A549 (cell line): Measurements from ENCODE around the gene TLR6. TPM values are rescaled to one million over a fixed set of nuclear protein-coding genes. Genes with fewer than 3 reads are reported as not detected.

Experiments
- ATAC-seq, 2 experiments: fragments of 200-7000 bp in 1 of 2; fragments of >200 bp in 1 of 2; cut with Nextera tagmentation in 1 of 2; cut with Tn5 transposase in 1 of 2; 3 replicates each; pipeline versions ENCODE4 v1.8.0 to v1.9.1; 2018 to 2020; ENCODE audit warnings: mild to moderate bottlenecking in 1 of 2, moderate library complexity in 1 of 2
- CTCF ChIA-PET: fragments of 300-600 bp; sonication (Branson Sonifier 250); formaldehyde crosslinking; extraction: SDS; loops from one replicate; lab custom pipeline; 2021; ENCODE audit warnings: antibody characterized with exemption, inconsistent platforms; lab: Yijun Ruan, JAX
- POLR2A ChIA-PET: fragments of 350-600 bp; formaldehyde crosslinking; extraction: SDS; loops from one replicate; lab custom pipeline; 2021; ENCODE audit warnings: antibody characterized with exemption, inconsistent platforms; lab: Yijun Ruan, JAX
- DNase-seq, 2 experiments: peaks; one replicate each; pipeline versions ENCODE4 v3.0.0 to v3.0.0-alpha.2; 2011 to 2016; ENCODE audit warnings: low read depth in 1 of 2, low spot score in 1 of 2
- FAIRE-seq: peaks from 2 replicates; lab custom pipeline; 2011; peaks lifted over from hg19 to GRCh38; lab: Jason Lieb, UNC
- H3K27ac ChIP-seq, 2 experiments: fragments of >200 bp; sonication (Bioruptor Twin); formaldehyde crosslinking; 3 replicates each; pipeline ENCODE4 v1.5.1; 2016 to 2017
- H3K4me1 ChIP-seq: fragments of >200 bp; sonication (Bioruptor Twin); formaldehyde crosslinking; 3 replicates; pipeline ENCODE4 v1.6.1; 2016
- H3K4me2 ChIP-seq: fragments of >200 bp; sonication (Bioruptor Twin); formaldehyde crosslinking; 3 replicates; pipeline ENCODE4 v1.6.1; 2016
- H3K4me3 ChIP-seq: fragments of >200 bp; sonication (Bioruptor Twin); formaldehyde crosslinking; 3 replicates; pipeline ENCODE4 v1.5.1; 2016
- H3K9me3 ChIP-seq: fragments of >200 bp; sonication (Bioruptor Twin); formaldehyde crosslinking; 3 replicates; pipeline ENCODE4 v1.6.1; 2016
- CBX2 ChIP-seq: fragments of 200-600 bp; sonication (generic); IDR thresholded peaks from 2 replicates; pipeline ENCODE4 v1.6.1; 2016; ENCODE audit warnings: low read depth, mild to moderate bottlenecking, borderline replicate concordance
- CHD4 ChIP-seq: fragments of 200-600 bp; sonication (generic); IDR thresholded peaks from 2 replicates; pipeline ENCODE4 v1.6.1; 2016; ENCODE audit warnings: antibody characterized with exemption, mild to moderate bottlenecking, borderline replicate concordance
- ESRRA ChIP-seq: fragments of 150-350 bp; IDR thresholded peaks from 2 replicates; pipeline ENCODE4 v1.6.1; 2014; ENCODE audit warnings: mild to moderate bottlenecking, low read length, borderline replicate concordance
- GATA3 ChIP-seq: IDR thresholded peaks from 2 replicates; pipeline ENCODE4 v1.6.1; 2012; ENCODE audit warnings: borderline replicate concordance
- HEYL ChIP-seq: fragments of 250-450 bp; sonication (Bioruptor Pico); IDR thresholded peaks from 2 replicates; pipeline ENCODE4 v1.8.0; 2021; ENCODE audit warnings: mild to moderate bottlenecking, moderate library complexity
- HOXB5 ChIP-seq: fragments of 250-450 bp; sonication (Bioruptor Pico); IDR thresholded peaks from 2 replicates; pipeline ENCODE4 v1.5.0; 2020; ENCODE audit warnings: mild to moderate bottlenecking, moderate library complexity
- JUN ChIP-seq, 2 experiments: fragments of >200 bp; sonication (Bioruptor Twin); formaldehyde crosslinking; IDR thresholded peaks; 2 replicates in 1 of 2; 3 replicates in 1 of 2; pipeline ENCODE4 v1.6.1; 2016 to 2017
- KDM1A ChIP-seq: fragments of 200-600 bp; sonication (generic); IDR thresholded peaks from 2 replicates; pipeline ENCODE4 v1.6.1; 2016; ENCODE audit warnings: low read depth, mild to moderate bottlenecking
- MAZ ChIP-seq: fragments of 150-350 bp; IDR thresholded peaks from 2 replicates; pipeline ENCODE4 v1.6.1; 2014; ENCODE audit warnings: antibody characterized with exemption, low read depth, low read length, borderline replicate concordance
- NPAS2 ChIP-seq: fragments of 250-450 bp; sonication (Bioruptor Pico); IDR thresholded peaks from 2 replicates; pipeline ENCODE4 v1.8.0; 2022; ENCODE audit warnings: mild to moderate bottlenecking, moderate library complexity, borderline replicate concordance
- NR3C1 ChIP-seq: fragments of >200 bp; sonication (Bioruptor Twin); formaldehyde crosslinking; IDR thresholded peaks from 3 replicates; pipeline ENCODE4 v1.6.1; 2017
- POLR2A ChIP-seq: IDR thresholded peaks from 2 replicates; pipeline ENCODE4 v1.6.1; 2012; ENCODE audit warnings: mild to moderate bottlenecking, low read length
- RNF2 ChIP-seq: fragments of 200-600 bp; sonication (generic); IDR thresholded peaks from 2 replicates; pipeline ENCODE4 v1.6.1; 2016; ENCODE audit warnings: low read depth, mild to moderate bottlenecking, antibody characterized with exemption, moderate library complexity, borderline replicate concordance
- TFCP2L1 ChIP-seq: fragments of 250-450 bp; sonication (Bioruptor Pico); IDR thresholded peaks from 2 replicates; pipeline ENCODE4 v1.5.0; 2021; ENCODE audit warnings: mild to moderate bottlenecking
- TP53 ChIP-seq: fragments of 250-450 bp; sonication (Bioruptor Pico); IDR thresholded peaks from 2 replicates; pipeline ENCODE4 v1.5.0; 2021; ENCODE audit warnings: mild to moderate bottlenecking, moderate library complexity
- ZC3H11A ChIP-seq: fragments of 450-650 bp; IDR thresholded peaks from 2 replicates; pipeline ENCODE4 v1.6.1; 2014; ENCODE audit warnings: antibody characterized with exemption, mild to moderate bottlenecking
- ZNF302 ChIP-seq: fragments of 250-450 bp; sonication (Bioruptor Pico); IDR thresholded peaks from 2 replicates; pipeline ENCODE4 v1.9.0; 2021; ENCODE audit warnings: inconsistent platforms, mild to moderate bottlenecking, moderate library complexity
- ZSCAN20 ChIP-seq: fragments of 250-450 bp; sonication (Bioruptor Pico); IDR thresholded peaks from 2 replicates; pipeline ENCODE4 v1.8.0; 2022; ENCODE audit warnings: mild to moderate bottlenecking, moderate library complexity
- WGBS: methylation state at CpG from one replicate; pipeline ENCODE4 v1.1.6; 2017; ENCODE audit errors: missing lambda C conversion rate; 5-methylcytosine and 5-hydroxymethylcytosine counted together
- polyA plus RNA-seq, 4 experiments: library from polyadenylated mRNA; depleted of rRNA in 3 of 4; stranded (reverse); fragments of >200 nt; fragmentation: RNase III in 1 of 4; extraction: RNeasy Plus Mini Kit Qiagen cat#74134 plus additional on column Dnase treatment in 1 of 4; gene quantifications; 2 replicates in 3 of 4; 3 replicates in 1 of 4; pipeline ENCODE4 v1.2.3, GENCODE V29; 2011 to 2017
- TF ChIP-seq, protein P1 (sequence below): fragments of >200 bp; sonication (Bioruptor Twin); formaldehyde crosslinking; IDR thresholded peaks from 3 replicates; pipeline ENCODE4 v1.6.1; 2016
- TF ChIP-seq, protein P2 (sequence below): fragments of 250-450 bp; sonication (Bioruptor Pico); IDR thresholded peaks from 2 replicates; pipeline ENCODE4 v1.5.0; 2021; ENCODE audit warnings: mild to moderate bottlenecking, moderate library complexity, borderline replicate concordance

The TLR6 gene
- polyA plus RNA-seq, 2 of the 4 experiments (the other 2 are of a cell fraction), result 5.6 to 11.5 TPM

DNA sequence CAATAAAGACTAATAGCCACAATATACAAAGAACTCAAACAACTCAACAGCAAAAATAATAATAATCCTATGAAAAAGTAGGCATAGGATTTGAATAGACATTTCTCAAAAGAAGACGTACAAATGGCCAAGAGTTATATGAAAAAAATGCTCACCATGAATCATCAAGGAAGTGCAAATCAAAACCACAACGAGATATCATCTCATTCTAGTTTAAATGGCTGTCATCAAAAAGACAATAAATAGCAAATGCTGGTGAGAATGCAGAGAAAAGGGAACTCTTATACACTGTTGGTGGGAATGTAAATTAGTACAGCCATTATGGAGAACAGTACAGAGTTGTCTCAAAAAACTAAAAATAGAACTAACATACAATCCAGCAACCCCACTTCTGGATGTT is 18.8 kb downstream of the TLR6 start:
- CTCF ChIA-PET, result interaction anchor here (2.6 kb wide), 1 partner anchor 18 kb away, joined by 7 read pairs; no protein-coding TSS in a partner anchor
- FAIRE-seq (no peak), DNase-seq (no peak), ATAC-seq (no peak)
- Histone ChIP-seq H3K9me3 (0 out of 3 replicates have a peak, but pooled peaks cover 2% of the 10 kb centered on the region), H3K4me1 (no peaks in the 10 kb centered on the region), H3K4me3 (no peak overlapping the region), H3K4me2 (no peak overlapping the region), H3K27ac (no peak overlapping the region)
- TF ChIP-seq CBX2, result no peak
- no peak for TF ChIP-seq KDM1A
- no peak for TF ChIP-seq ZNF302 (CRISPR knock-in tag)
- POLR2A ChIA-PET, result no interaction called here
- WGBS, result 86% methylated on average over 2 of the region's 2 CpGs

DNA sequence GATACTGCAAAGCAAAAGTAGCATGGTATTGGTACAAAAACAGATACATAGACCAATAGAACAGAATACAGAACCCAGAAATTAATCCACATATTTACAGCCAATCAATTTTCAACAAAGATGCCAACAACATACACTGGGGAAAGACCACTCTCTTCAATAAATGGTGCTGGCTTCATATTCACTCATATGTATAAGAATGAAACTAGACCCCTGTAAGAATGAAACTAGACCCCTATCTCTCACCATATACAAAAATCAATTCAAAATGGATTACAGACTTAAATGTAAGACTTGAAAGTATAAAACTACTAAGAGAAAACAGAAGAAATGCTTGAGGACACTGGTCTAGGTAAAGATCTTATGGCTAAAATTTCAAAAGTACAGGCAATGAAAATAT is 19.3 kb downstream of the TLR6 start:
- FAIRE-seq (no peak), DNase-seq (no peak), ATAC-seq (no peak)
- Histone ChIP-seq H3K4me2 (no peak overlapping the region), H3K4me3 (no peak overlapping the region), H3K27ac (no peak overlapping the region), H3K9me3 (0 out of 3 replicates have a peak, but pooled peaks cover 2% of the 10 kb centered on the region), H3K4me1 (no peaks in the 10 kb centered on the region)
- no peak for TF ChIP-seq ESRRA
- no peak for TF ChIP-seq ZSCAN20
- CTCF ChIA-PET, result no interaction called here
- POLR2A ChIA-PET, result no interaction called here

DNA sequence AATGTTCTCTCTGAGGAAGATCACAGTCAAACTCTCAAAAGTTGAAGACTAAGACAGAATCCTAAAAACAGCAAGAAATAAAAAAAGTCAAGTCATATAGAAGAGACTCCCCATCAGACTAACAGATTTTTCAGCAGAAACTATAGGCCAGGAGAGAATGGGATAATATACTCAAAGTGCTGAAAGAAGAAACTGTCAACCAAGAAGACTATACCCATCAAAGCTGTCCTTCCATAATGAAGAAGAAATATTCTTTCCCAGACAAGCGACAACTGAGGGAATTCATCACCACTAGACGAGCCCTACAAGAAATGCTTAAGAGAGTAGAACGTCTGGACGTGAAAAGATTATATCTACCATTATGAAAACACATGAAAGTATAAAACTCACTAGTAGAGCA is 22.0 kb downstream of the TLR6 start:
- H3K4me2 ChIP-seq, result no peak overlapping the region
- no peak for DNase-seq
- WGBS, result 94% methylated on average over 4 of the region's 4 CpGs
- 0 out of 3 replicates have a peak, but pooled peaks cover 2% of the 10 kb centered on the region for H3K9me3 ChIP-seq
- H3K4me1 ChIP-seq, result no peaks in the 10 kb centered on the region
- no peak overlapping the region for H3K4me3 ChIP-seq
- ChIA-PET POLR2A (no interaction called here), CTCF (interaction anchor here (0.6 to 1.5 kb wide), 3 partner anchors 12 to 50 kb away, joined by 3 to 5 read pairs (median 4); no protein-coding TSS in a partner anchor)
- no peak for ATAC-seq
- no peak for TF ChIP-seq JUN (IDR thresholded peaks at IDR 0.05)
- TF ChIP-seq ZC3H11A, result no peak
- no peak for TF ChIP-seq TP53
- TF ChIP-seq CBX2, result no peak
- TF ChIP-seq GATA3, result no peak
- TF ChIP-seq NR3C1, result no peak
- no peak for TF ChIP-seq HOXB5 (CRISPR knock-in tag)
- no peak for TF ChIP-seq MAZ
- no peak for TF ChIP-seq TFCP2L1 (CRISPR knock-in tag)
- TF ChIP-seq RNF2, result no peak
- TF ChIP-seq CHD4, result no peak
- TF ChIP-seq ZNF302 (CRISPR knock-in tag), result no peak
- TF ChIP-seq, protein P1, sequence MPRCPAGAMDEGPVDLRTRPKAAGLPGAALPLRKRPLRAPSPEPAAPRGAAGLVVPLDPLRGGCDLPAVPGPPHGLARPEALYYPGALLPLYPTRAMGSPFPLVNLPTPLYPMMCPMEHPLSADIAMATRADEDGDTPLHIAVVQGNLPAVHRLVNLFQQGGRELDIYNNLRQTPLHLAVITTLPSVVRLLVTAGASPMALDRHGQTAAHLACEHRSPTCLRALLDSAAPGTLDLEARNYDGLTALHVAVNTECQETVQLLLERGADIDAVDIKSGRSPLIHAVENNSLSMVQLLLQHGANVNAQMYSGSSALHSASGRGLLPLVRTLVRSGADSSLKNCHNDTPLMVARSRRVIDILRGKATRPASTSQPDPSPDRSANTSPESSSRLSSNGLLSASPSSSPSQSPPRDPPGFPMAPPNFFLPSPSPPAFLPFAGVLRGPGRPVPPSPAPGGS, result no peak
- TF ChIP-seq NPAS2 (CRISPR knock-in tag), result no peak
- TF ChIP-seq, protein P2, sequence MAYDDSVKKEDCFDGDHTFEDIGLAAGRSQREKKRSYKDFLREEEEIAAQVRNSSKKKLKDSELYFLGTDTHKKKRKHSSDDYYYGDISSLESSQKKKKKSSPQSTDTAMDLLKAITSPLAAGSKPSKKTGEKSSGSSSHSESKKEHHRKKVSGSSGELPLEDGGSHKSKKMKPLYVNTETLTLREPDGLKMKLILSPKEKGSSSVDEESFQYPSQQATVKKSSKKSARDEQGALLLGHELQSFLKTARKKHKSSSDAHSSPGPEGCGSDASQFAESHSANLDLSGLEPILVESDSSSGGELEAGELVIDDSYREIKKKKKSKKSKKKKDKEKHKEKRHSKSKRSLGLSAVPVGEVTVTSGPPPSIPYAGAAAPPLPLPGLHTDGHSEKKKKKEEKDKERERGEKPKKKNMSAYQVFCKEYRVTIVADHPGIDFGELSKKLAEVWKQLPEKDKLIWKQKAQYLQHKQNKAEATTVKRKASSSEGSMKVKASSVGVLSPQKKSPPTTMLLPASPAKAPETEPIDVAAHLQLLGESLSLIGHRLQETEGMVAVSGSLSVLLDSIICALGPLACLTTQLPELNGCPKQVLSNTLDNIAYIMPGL, result no peak
- TF ChIP-seq POLR2A, result no peak
- TF ChIP-seq HEYL (CRISPR knock-in tag), result no peak
- no peak for FAIRE-seq
- H3K27ac ChIP-seq, result no peak overlapping the region
